HepG2 (cell line): Measurements from ENCODE around the gene ANAPC5. TPM values are rescaled to one million over a fixed set of nuclear protein-coding genes. Genes with fewer than 3 reads are reported as not detected.

Source experiments
- ARNTL ChIP-seq: sonication (generic); formaldehyde crosslinking; IDR thresholded peaks from 2 replicates; pipeline ENCODE4 v1.4.0; 2020; ENCODE audit warnings: mild to moderate bottlenecking, missing genetic modification reagents
- ELF1 ChIP-seq: sonication (generic); formaldehyde crosslinking; IDR thresholded peaks from 2 replicates; pipeline ENCODE4 v1.4.0; 2020; ENCODE audit warnings: missing genetic modification reagents
- ESRRA ChIP-seq: sonication (generic); formaldehyde crosslinking; IDR thresholded peaks from 2 replicates; pipeline ENCODE4 v1.5.1; 2020; ENCODE audit warnings: mild to moderate bottlenecking, low read depth, missing genetic modification reagents
- FOXC1 ChIP-seq: sonication (generic); formaldehyde crosslinking; IDR thresholded peaks from 2 replicates; pipeline ENCODE4 v1.8.0; 2022; ENCODE audit warnings: mild to moderate bottlenecking, missing genetic modification reagents, borderline replicate concordance
- HDAC6 ChIP-seq: fragments of 200-600 bp; sonication (generic); IDR thresholded peaks from 2 replicates; pipeline ENCODE4 v1.7.0; 2017; ENCODE audit warnings: mild to moderate bottlenecking, antibody characterized with exemption, low read length, low read depth
- MAFK ChIP-seq, 2 experiments: IDR thresholded peaks in 1 of 2; conservative IDR thresholded peaks in 1 of 2; 2 replicates each; pipeline ENCODE4 v1.6.1; 2011; ENCODE audit warnings: improper control_type of control experiment in 2 of 2, low read length in 2 of 2
- XBP1 ChIP-seq: sonication (generic); formaldehyde crosslinking; IDR thresholded peaks from 2 replicates; pipeline ENCODE4 v1.5.0; 2020; ENCODE audit warnings: missing genetic modification reagents
- ZNF335 ChIP-seq: sonication (generic); formaldehyde crosslinking; IDR thresholded peaks from 2 replicates; pipeline ENCODE4 v1.4.0; 2020; ENCODE audit warnings: missing genetic modification reagents
- ZNF382 ChIP-seq: sonication (generic); formaldehyde crosslinking; IDR thresholded peaks from 2 replicates; pipeline ENCODE4 v1.5.0; 2020; ENCODE audit warnings: missing genetic modification reagents, mild to moderate bottlenecking, borderline replicate concordance
- ZNF407 ChIP-seq: sonication (generic); formaldehyde crosslinking; IDR thresholded peaks from one replicate; pipeline ENCODE4 v1.5.1; 2020; ENCODE audit warnings: mild to moderate bottlenecking, missing genetic modification reagents; ENCODE audit errors: not compliant biosample characterization
- ZNF570 ChIP-seq: sonication (generic); formaldehyde crosslinking; IDR thresholded peaks from 2 replicates; pipeline ENCODE4 v1.4.0; 2020; ENCODE audit warnings: mild to moderate bottlenecking, missing genetic modification reagents, borderline replicate concordance
- ZNF598 ChIP-seq: sonication (generic); formaldehyde crosslinking; IDR thresholded peaks from 2 replicates; pipeline ENCODE4 v1.5.1; 2020; ENCODE audit warnings: mild to moderate bottlenecking, missing genetic modification reagents, borderline replicate concordance
- ZNF619 ChIP-seq: sonication (generic); formaldehyde crosslinking; IDR thresholded peaks from 2 replicates; pipeline ENCODE4 v1.4.0; 2020; ENCODE audit warnings: mild to moderate bottlenecking, missing genetic modification reagents
- ZNF788 ChIP-seq: sonication (generic); formaldehyde crosslinking; IDR thresholded peaks from 2 replicates; pipeline ENCODE4 v1.5.0; 2020; ENCODE audit warnings: mild to moderate bottlenecking, missing genetic modification reagents, borderline replicate concordance
- ZSCAN25 ChIP-seq: sonication (generic); formaldehyde crosslinking; IDR thresholded peaks from 2 replicates; pipeline ENCODE4 v1.8.0; 2022; ENCODE audit warnings: mild to moderate bottlenecking, missing genetic modification reagents
- polyA plus RNA-seq, 8 experiments: library from polyadenylated mRNA; depleted of rRNA in 3 of 8; stranded (reverse) in 7 of 8; unstranded in 1 of 8; fragments of >200 nt; fragmentation: Illumina TruSeq in 4 of 8; extraction: Trizol in 4 of 8; gene quantifications; 2 replicates each; pipeline versions ENCODE4 v1.2.1 to v1.2.3, GENCODE V29; 2011 to 2016; ENCODE audit warnings: low read depth in 4 of 8, missing spikeins in 1 of 8, mixed read lengths in 1 of 8; ENCODE audit not compliant: insufficient read depth in 1 of 8
- total RNA-seq, 5 experiments: library from RNA; depleted of rRNA; stranded (reverse); fragments of >200 nt; fragmentation: Illumina TruSeq; extraction: Trizol; gene quantifications; 2 replicates each; pipeline ENCODE4 v1.2.3, GENCODE V29; 2016; ENCODE audit warnings: low read depth in 1 of 5
- TF ChIP-seq, protein P1 (sequence below): sonication (generic); formaldehyde crosslinking; IDR thresholded peaks from 2 replicates; pipeline ENCODE4 v1.8.1; 2023; ENCODE audit warnings: mild to moderate bottlenecking, missing genetic modification reagents, borderline replicate concordance
- TF ChIP-seq, protein P2 (sequence below): sonication (generic); formaldehyde crosslinking; IDR thresholded peaks from 2 replicates; pipeline ENCODE4 v1.9.0; 2022; ENCODE audit warnings: missing genetic modification reagents, mild to moderate bottlenecking, borderline replicate concordance

ANAPC5 gene
- total and polyA plus RNA-seq, 2 of the 13 experiments (the other 11 are each of a cell fraction or from before 2014, with no cell fraction given): 146 to 161 TPM

DNA sequence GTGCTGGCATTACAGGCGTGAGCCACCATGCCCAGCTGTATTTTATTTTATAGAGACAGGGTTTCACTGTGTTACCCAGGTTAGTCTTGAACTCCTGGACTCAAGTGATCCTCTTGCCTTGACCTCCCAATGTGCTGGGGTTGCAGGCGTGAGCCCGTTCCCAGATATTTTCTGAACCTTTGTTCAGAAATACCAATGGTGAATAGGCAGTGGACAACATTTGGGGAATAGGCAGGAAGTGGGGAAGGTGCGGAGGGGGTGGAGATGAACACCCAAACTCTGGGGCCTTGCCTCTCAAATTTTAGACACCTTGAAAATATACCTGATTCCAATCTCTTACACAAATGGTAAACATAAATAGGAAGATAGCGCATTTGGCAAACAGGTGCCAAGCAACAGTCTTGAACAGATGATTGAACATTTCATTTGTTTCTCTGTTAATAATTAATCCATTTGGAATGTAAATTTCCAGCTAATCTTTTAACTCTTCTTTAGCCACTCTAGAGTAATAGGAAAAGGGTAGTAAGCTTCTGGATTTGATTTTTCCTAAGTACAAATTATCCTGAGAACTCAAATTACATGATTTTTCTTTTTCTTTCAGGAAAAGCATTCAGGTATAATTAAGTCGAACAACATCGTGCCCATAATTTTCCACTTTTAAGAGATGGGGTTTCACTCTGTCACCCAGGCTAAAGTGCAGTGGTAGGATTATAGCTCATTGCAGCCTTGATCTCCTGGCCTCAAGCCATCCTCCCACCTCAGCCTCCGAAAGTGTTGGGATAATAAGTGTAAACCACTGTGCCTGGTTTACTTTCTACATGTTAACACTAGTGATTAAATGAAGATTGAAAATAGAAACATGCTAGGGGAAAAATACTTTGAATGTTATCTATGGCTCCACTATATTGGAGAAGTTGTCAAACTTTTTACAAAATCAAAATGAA, 24.8 kb upstream of the ANAPC5 start (continued):
- no peak for TF ChIP-seq ZNF407 (CRISPR knock-in tag)
- TF ChIP-seq XBP1: no peak
- TF ChIP-seq ZNF382 (CRISPR knock-in tag): no peak
- no peak for TF ChIP-seq ZSCAN25 (CRISPR knock-in tag)
- no peak for TF ChIP-seq ESRRA
- TF ChIP-seq, protein P1, sequence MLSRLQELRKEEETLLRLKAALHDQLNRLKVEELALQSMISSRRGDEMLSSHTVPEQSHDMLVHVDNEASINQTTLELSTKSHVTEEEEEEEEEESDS (CRISPR knock-in tag): no peak
- no peak for TF ChIP-seq ARNTL (CRISPR knock-in tag)
- TF ChIP-seq HDAC6: no peak
- no peak for TF ChIP-seq ZNF619 (CRISPR knock-in tag)
- TF ChIP-seq, protein P2, sequence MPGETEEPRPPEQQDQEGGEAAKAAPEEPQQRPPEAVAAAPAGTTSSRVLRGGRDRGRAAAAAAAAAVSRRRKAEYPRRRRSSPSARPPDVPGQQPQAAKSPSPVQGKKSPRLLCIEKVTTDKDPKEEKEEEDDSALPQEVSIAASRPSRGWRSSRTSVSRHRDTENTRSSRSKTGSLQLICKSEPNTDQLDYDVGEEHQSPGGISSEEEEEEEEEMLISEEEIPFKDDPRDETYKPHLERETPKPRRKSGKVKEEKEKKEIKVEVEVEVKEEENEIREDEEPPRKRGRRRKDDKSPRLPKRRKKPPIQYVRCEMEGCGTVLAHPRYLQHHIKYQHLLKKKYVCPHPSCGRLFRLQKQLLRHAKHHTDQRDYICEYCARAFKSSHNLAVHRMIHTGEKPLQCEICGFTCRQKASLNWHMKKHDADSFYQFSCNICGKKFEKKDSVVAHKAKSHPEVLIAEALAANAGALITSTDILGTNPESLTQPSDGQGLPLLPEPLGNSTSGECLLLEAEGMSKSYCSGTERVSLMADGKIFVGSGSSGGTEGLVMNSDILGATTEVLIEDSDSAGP (CRISPR knock-in tag): no peak
- TF ChIP-seq ELF1 (CRISPR knock-in tag): no peak
- TF ChIP-seq ZNF788 (CRISPR knock-in tag): no peak
- TF ChIP-seq MAFK (conservative IDR thresholded peaks at IDR 0.05 in 1 of 2, IDR thresholded peaks at IDR 0.05 in 1 of 2; ENCODE audit: low read length in 2 of 2): no peak
- no peak for TF ChIP-seq ZNF598 (CRISPR knock-in tag)
- no peak for TF ChIP-seq ZNF570 (CRISPR knock-in tag)
- TF ChIP-seq FOXC1 (CRISPR knock-in tag): no peak
- no peak for TF ChIP-seq ZNF335
